GM12891 (cell line): ENCODE results near the gene RHEX.

ENCODE experiments used
- PAX5 ChIP-seq: IDR thresholded peaks from 2 replicates; pipeline ENCODE4 v1.6.1; 2011; ENCODE audit warnings: low read length, moderate library complexity, mild to moderate bottlenecking; ENCODE audit not compliant: insufficient read depth, severe bottlenecking
- POLR2A ChIP-seq: IDR thresholded peaks from 2 replicates; pipeline ENCODE4 v1.6.1; 2011; ENCODE audit warnings: low read depth, low read length, control low read depth
- POLR2AphosphoS5 ChIP-seq: IDR thresholded peaks from 2 replicates; pipeline ENCODE4 v1.6.1; 2011; ENCODE audit warnings: low read depth, low read length, control low read depth
- POU2F2 ChIP-seq: IDR thresholded peaks from 2 replicates; pipeline ENCODE4 v1.6.1; 2011; ENCODE audit warnings: low read depth, mild to moderate bottlenecking, control low read depth, low read length, moderate library complexity
- SPI1 ChIP-seq: IDR thresholded peaks from 2 replicates; pipeline ENCODE4 v1.6.1; 2011; ENCODE audit warnings: low read depth, low read length, control low read depth
- TAF1 ChIP-seq: IDR thresholded peaks from 2 replicates; pipeline ENCODE4 v1.6.1; 2011; ENCODE audit warnings: low read depth, low read length, control low read depth

DNA sequence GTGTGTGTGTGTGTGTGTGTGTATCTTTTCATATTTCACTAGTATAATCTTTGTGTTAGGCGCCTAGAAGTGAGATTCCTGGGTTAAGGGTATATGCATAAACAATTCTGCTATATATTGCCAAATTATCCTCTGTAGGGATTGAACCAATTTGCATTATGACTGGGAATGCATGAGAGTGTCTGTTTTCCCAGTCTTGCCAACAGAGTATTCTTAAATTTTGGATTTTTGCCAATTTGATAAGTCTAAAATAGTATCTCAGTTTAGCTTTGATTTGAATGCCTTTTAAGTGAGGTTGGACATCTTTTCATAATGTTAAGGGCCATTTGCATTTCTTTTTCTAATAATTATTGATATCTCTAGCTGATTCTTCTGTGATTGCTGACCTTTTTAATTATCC is 72.4 kb downstream of the RHEX start:
- no peak for TF ChIP-seq POLR2A
- TF ChIP-seq POLR2AphosphoS5: no peak
- no peak for TF ChIP-seq TAF1
- TF ChIP-seq PAX5: no peak
- no peak for TF ChIP-seq POU2F2
- TF ChIP-seq SPI1: no peak
